Stimulated activated CD4-positive, alpha-beta T cell treated with anti-CD3 and anti-CD28 coated beads, Interleukin-12 subunit alpha, Interleukin-12 subunit beta, amount 100 ng/mL, for 4 hours (primary cell): ENCODE measurements around the gene UVSSA.
A peak's percentile ranks its signal among the peaks of the same experiment; 100 is the strongest.

Source experiments
- DNase-seq: peaks from one replicate; pipeline ENCODE4 v3.0.0-alpha.2; 2020

UVSSA gene

GRCh38 chr4:1350169-1350520, 3.1 kb downstream of the UVSSA start:
- no peak for DNase-seq

GRCh38 chr4:1351854-1352566, 5.0 kb downstream of the UVSSA start:
- peak; percentile 92 for DNase-seq

DNA sequence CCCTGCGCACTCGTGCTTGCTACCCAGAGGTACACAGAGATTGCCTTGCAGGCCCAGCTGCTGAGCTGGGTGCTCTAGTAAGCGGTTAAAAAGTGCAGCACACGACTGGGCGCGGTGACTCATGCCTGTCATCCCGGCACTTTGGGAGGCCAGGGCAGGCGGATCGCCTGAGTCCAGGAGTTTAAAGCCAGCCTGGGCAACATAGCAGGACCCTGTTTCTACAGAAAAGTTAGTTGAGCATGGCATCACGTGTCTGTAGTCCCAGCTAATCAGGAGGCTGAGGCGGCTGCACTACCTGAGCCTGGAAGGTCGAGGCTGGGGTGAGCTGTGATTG, 5.5 kb downstream of the UVSSA start:
- DNase-seq: no peak

DNA sequence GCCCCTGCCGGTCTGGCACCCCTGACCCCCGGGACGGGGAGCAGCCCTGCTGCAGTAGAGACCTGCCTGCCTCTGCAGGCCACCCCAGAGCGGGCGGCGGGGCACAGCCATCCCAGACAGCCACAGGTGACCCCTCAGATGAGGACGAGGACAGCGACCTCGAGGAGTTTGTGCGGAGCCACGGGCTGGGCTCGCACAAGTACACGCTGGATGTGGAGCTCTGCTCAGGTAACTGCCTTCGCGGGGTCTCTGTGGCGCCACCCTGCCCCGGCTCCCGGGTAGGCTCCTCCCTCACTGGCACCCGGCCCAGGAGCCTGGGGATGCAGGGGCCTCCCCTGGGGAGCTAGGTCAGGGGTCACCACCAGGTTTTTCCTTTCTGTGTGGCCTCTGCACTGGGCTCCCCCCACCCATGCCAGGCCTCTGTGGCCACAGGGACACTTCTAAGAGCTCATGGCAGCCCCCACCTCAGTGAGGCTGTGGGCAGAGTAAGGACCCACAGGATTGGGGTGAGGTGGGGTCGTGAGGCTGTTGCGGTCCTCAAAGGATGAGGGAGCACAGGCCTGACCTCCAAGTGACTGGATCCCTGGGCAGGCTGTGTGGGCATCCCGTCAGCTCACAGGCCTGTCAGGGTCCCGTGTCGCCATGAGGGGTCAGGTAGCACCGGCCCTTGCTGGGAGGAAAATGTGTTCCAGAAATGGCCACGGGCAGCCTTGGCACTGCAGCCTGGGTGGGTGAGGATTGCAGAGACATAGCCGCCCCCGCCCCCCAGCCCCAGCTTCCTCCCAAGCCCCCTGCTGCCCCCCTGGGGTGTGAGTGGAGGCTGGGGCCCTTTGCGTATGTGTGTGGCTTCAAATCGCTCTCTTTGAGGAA, 6.4 kb downstream of the UVSSA start:
- no peak for DNase-seq

DNA sequence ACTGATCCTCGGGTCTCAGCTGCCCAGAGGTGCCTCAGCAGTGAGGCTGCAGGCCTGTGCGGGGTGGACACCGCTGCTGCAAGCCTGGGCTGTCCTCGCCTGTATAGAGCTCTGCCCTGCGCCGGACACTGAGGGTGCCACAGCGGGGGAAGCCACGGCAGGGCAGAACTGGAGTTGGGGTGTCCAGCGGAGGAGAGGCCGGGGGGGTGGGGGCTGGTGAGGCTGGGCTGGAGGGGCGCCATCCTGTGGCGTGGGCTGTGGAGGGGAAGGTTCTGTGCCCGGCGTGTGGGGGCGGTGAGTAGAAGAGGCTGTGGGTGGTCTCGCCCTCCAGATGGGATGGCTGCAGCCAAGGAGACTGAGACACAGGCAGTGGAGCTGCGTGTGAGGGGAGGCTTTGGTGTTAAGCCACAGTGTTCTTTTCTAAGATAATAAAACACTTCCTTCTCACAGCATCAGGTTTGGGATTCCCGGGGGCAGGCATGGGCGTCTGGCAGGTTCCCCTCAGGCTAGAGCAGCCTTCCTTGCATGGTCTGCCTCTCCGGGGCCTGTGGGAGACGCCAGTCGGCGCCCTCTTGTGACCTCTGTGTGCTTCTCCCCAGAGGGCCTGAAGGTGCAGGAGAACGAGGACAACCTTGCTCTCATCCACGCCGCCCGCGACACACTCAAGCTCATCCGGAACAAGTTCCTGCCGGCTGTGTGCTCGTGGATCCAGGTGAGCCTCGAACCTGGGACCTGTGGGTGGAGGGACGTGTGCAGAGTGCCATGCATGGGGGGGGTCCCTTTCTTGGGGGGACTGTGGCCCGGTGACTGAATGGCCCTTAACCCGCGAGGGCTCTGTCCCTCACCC, 7.4 kb downstream of the UVSSA start:
- no peak for DNase-seq

DNA sequence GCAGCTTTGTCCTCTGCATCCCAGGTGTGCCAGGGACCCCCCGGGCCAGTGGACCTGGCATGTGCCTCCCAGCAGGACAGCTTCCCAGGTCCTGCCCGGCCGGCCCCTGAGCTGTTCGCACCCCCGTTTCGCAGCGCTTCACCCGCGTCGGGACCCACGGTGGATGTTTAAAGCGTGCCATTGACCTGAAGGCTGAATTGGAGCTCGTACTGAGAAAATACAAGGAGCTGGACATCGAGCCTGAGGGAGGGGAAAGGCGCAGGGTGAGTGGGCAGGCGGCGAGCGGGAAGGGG, 7.9 kb downstream of the UVSSA start:
- DNase-seq: no peak

DNA sequence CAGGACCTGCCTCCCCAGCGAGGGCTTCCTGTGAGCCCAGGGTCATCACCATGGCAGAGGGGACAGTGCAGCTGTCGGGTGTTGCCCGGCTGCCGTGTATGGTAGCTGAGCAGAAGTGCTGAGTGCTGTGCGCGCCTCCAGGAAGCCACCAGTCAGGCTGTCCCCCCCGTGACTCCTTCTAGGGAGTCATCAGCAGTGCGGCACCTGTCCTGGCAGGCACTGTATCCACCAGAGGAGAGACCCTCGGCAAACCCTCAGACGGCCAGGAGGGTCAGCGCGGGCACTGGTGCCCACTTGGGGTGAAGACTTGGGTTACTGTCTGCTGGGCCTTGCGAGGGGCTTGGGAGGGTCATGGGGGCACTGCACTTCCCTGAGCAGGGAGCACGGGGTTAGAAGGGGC, 8.4 kb downstream of the UVSSA start:
- DNase-seq: no peak

- DNase-seq: peak; percentile 43
These were observed 9.4 kb downstream of the UVSSA start for GRCh38 chr4:1356181-1356998.

DNA sequence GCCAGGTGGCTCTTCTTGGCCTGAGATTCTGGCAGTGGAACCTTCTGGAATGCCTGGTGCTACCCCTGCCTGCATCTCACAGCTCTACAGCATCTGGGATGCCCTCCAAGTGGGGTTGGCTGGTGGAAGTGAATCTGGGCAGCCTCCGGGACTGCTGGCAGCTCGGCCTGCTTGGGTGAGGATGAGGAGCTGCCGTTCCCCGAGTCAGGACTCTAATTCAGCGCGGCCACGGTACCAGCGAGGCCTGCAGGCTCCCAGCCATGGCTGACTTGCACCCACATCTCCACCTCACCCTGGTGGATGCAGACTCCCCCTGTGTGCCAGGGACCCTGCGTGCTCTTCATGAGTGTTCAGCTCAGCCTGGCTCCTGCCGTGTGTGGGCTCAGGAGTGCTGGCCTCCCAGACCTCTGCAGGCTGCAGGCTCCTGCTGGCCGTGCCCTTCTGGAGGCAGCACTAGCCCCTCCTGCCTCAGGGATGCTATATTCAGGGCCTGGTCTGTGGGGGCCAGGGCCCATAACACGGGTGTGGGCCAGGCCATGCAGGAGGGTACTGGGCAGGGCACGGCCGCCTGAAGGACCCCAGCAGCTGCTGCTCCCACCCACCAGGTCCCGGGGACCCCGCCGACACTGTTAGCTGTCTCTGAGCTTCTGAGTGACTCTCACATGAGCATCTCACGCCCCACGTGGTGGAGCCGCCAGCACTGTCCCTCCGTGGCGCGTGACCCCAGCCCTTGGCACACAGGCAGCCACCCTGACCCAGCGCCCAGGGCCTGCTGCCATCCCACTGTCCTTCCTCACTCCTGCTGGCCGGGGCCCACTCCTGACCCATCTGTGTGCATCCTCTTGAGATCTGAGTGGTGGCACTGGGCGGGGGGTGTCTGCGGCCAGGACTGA, 10.6 kb downstream of the UVSSA start:
- DNase-seq: no peak

DNA sequence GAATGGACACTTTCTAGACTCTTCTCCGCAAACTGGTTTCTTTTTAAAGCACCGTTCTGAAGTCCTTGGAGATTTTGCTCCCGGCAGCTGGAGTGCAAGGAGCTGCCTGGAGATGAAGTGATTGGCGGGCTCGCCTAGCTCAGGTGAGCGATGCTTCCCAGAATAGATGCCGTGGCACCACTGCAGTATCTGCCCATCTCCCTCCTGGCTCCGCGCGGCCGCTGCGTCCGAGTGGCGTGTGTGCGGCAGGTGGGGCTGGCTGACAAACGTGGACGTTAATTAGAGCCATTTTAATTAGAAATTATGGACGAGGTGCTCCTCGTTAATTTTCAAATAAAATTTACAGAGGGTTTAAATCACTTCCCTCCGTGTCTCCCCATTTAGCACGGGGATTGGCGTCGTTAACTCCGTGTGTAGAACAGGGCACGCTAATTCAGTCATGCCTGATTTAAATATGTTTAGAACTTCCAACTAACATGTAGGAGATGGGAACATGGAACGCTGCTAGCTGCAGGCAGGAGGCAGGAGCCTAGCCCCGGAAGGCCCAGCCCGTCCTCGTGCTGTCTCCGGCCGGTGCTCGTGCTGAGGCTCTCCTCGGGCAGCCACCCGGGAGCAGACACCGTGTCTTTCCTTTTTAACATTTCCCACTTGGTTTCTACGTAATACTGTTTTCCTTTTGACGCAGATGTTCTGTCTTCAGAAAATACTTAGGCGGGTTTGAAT, 11.6 kb downstream of the UVSSA start:
- DNase-seq: no peak

DNA sequence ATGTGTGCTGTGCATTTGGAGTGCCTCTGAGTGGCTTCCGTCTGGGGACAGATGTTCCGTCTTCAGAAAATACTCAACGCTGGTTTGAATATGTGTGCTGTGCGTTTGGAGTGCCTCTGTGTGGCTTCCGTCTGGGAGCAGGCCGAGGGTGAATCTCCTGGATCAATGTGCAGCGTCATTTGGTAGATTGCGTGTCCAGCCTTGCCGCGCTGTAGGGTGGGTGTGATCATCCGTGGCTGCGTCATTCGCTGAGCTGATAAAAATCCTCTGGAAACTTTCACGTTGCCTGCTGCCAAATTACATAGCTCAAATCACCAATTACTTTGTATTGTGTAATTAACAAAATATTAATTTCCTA, 12.1 kb downstream of the UVSSA start:
- DNase-seq: no peak

DNA sequence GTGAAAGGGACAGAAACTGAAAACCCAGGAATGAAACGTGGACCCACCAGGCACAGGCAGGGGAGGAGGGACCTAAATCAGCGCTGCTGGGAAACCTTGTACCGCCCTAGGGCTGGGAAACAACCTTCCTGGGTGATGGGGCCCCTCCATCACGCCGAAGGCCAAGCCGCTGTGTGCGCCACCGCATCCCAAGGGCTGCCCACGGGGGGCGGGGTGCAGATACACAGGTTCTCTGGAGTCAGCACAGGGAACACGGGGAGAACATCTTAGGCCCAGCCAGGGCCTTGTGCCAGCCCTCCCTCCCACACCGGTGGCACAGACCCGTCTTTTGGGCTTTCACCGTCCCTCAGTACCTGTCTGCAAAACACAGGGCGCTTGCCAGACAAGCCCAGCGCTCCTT, 13.0 kb downstream of the UVSSA start:
- DNase-seq: no peak

DNA sequence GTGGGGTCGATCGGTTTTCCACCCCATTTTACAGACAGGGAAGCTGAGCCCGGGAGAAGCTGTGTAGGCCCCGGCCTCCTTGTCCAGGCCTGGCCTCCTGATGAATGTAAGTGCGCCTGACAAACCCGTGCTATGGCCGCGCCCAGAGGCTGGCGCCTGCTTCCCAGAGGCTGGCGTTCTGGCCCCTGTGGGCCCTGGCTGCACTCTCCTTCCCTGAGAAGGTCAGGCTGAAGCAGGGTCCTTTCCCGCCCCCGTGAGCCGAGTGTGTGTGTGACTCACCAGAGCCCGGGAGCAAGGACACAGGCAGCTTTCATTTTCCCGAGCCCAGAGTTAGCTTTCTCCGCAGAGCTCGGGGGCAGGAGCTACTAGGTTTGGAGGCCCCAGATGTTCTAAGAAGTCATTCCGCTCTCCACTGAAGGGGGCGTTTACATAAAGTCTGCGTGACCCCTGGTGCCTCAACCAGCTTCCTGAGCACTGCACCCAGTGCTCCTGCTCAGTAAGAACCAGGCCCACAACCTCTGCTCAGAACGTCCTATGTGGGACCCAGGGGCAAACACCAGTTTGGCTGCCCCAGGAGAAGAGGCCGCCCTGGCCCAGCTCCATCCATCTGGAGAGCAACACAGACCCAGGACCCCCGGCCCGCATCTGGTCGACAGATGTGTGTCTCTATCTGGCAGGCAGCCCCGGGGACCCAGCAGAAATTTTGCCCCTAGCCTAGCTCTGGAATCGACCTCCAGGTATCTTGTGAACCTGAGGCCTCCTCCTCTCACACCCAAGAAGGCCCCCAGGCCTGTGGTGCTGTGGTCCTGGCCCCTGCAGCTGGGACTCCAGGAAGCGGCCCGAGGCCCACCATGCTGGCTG, 13.6 kb downstream of the UVSSA start:
- no peak for DNase-seq

DNA sequence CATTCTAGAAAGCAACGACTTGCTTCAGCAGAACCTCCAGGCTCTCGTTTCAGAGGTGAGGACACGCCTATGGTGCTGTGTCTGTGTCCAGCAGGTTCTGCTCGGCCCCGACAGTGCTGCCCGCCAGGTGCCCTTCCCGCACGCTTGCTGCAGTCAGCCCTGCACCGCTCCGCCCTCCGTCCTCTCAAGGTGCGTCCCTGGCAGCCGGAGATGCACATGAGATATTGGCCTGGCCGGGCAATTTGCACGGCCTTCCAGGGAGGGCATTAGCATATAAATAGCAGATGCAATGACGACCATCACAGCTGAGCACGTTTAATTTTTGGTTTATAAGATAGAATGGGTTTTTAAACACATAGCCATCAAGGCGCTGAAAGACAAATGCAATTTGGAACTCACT, 14.4 kb downstream of the UVSSA start:
- DNase-seq: no peak

DNA sequence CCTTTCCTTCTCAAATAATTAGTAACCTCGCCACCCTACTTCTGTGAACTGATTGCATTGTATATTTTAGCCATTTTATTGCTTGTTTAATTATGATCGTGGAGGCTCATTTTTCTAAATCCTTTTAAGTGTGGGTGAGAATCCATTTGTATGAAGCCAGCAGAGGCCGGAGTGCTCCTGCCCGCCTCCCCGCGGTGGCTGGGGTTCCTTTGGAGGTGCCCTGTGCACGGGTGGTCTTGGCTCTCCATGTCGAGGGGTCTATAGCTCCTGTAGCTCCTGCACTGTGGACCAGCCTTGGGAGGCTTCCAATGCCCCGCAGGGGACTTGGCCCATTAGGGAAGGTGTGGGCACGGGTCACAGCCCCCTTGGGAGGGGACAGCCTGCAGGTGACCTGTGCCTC, 15.0 kb downstream of the UVSSA start:
- no peak for DNase-seq

DNA sequence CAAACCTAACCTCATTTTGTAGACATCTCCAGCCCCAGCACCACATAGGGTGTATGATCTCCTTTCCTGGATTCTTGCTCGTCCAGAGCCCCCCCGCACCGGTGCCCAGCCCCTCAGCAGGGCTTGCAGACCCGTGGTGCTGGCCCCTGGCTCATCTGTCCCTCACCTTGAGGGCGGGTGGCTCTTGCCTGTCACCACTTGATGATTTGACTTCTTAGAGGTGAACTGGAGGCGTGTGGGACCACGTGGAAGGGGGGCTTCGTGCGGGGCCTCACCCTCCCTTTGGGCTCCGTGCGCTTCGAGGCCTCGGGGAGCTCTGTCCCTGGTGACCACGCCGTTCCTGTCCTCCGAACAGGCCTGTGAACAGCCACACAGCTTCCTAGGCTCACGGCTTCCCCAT, 15.5 kb downstream of the UVSSA start:
- DNase-seq: no peak

DNA sequence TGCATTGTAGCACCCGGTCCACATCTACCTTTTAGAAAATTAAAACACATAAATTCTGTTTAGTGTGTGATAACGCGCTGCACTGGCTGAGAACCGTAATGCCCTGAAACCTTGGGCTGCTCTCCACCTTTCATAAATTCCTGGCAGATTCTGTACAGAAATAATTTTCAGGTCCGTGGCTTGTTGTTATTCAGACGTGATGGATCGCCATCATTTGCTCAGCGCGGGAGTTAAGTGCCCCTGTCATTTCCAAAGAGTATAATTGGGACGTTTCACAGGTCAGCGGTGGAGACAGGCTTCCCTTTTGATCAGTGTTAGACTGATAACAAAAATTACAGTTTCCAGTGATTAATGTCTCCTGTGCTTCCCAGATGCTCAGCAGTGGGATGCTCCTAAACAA, 16.5 kb downstream of the UVSSA start:
- no peak for DNase-seq

DNA sequence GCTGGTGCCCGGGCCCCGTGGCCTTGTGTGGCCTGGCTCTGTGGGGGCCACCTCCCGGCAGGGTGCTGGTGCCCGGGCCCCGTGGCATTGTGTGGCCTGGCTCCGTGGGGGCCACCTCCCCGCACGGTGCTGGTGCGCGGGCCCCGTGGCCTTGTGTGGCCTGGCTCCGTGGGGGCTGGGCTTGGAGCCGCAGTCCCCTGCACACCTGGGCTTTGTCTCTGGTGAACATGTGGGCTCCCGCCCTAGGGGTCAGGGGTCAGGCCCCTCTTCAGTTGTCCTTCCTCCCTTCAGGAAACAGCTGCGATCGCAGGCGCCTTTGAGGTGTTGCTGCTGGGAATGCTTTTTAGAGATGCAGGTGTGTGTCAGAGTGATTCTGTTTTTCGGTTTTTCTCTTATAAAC, 17.2 kb downstream of the UVSSA start:
- DNase-seq: no peak

- no peak for DNase-seq
These were observed 17.7 kb downstream of the UVSSA start for GRCh38 chr4:1364748-1365147.
